ENCODE measurements around the gene ODAD4.
"Not testable (repeated sequence)": the region's sequence is repeated elsewhere in the genome, so short reads cannot be mapped to it uniquely, and the experiment has no call there.

The ODAD4 gene

GRCh38 chr17:41915020-41915419 lies 15.4 kb upstream of the ODAD4 start:
- no peak for DNase-seq

- no peak for DNase-seq
Measured at GRCh38 chr17:41915566-41915965, 14.9 kb upstream of the ODAD4 start.

GRCh38 chr17:41917192-41917591 lies 13.2 kb upstream of the ODAD4 start:
- DNase-seq: no peak

GRCh38 chr17:41917679-41918313 lies 12.6 kb upstream of the ODAD4 start:
- DNase-seq: peak; percentile 7

- peak; percentile 97 for DNase-seq
Measured at GRCh38 chr17:41918314-41919164, 11.9 kb upstream of the ODAD4 start, which contains the start of gene ACLY. TSS of gene ACLY (minus strand) at chr17:41918951. CDS start at chr17:41913873, 5,078 bp downstream.

- peak; percentile 34 for DNase-seq
Measured at GRCh38 chr17:41919165-41919817, 11.1 kb upstream of the ODAD4 start.

GRCh38 chr17:41919840-41920579 lies 10.4 kb upstream of the ODAD4 start:
- no peak for DNase-seq

GRCh38 chr17:41920580-41920955 lies 9.8 kb upstream of the ODAD4 start:
- no peak for DNase-seq

- DNase-seq: no peak
Measured at GRCh38 chr17:41925991-41926590, 4.3 kb upstream of the ODAD4 start.

GRCh38 chr17:41928693-41929251 lies 1.6 kb upstream of the ODAD4 start:
- no peak for DNase-seq

GRCh38 chr17:41930833-41931156 lies 378 bp downstream of the ODAD4 start:
- not testable (repeated sequence) for DNase-seq

- not testable (repeated sequence) for DNase-seq
Measured at GRCh38 chr17:41931715-41932114, 1.3 kb downstream of the ODAD4 start.

- peak; percentile 81 for DNase-seq
Measured at GRCh38 chr17:41932816-41933389, 2.5 kb downstream of the ODAD4 start.

- no peak for DNase-seq
Measured at GRCh38 chr17:41935641-41936040, 5.2 kb downstream of the ODAD4 start.

- DNase-seq: no peak
Measured at GRCh38 chr17:41937970-41938954, 7.8 kb downstream of the ODAD4 start.

- no peak for DNase-seq
Measured at GRCh38 chr17:41939044-41939692, 8.8 kb downstream of the ODAD4 start.

GRCh38 chr17:41939693-41940090 lies 9.3 kb downstream of the ODAD4 start:
- DNase-seq: no peak

GRCh38 chr17:41941168-41941567 lies 10.8 kb downstream of the ODAD4 start:
- DNase-seq: no peak

GRCh38 chr17:41942626-41943373 lies 12.4 kb downstream of the ODAD4 start:
- no peak for DNase-seq

Measured in inflammatory macrophage treated with lipopolysaccharide for 4 hours (primary cell).